Ovary (tissue), 9 donors: ENCODE measurements around the gene PPDPF. TPM values are rescaled to one million over a fixed set of nuclear protein-coding genes. Genes with fewer than 3 reads are reported as not detected.

ENCODE experiments used
- DNase-seq, 5 donors: peaks; one replicate each; pipeline ENCODE4 v3.0.0-alpha.2; 2019 to 2020
- H3K27ac ChIP-seq, 2 donors: fragments of 200-600 bp; one replicate each; pipeline versions ENCODE4 v1.5.1 to v1.8.0; 2019 to 2022
- H3K27me3 ChIP-seq: fragments of 200-600 bp; one replicate; pipeline ENCODE4 v1.8.0; 2022
- H3K36me3 ChIP-seq: fragments of 200-600 bp; sonication (generic); one replicate; pipeline ENCODE4 v1.5.1; 2019
- H3K4me1 ChIP-seq: one replicate; pipeline ENCODE4 v1.8.1; 2013; ENCODE audit warnings: mild to moderate bottlenecking, moderate library complexity; ENCODE audit not compliant: insufficient read depth
- H3K4me3 ChIP-seq: fragments of 200-600 bp; sonication (generic); one replicate; pipeline ENCODE4 v1.5.1; 2017
- H3K9me3 ChIP-seq, 2 donors: fragments of 200-600 bp in 1 of 2; sonication (generic) in 1 of 2; one replicate each; pipeline versions ENCODE4 v1.5.1 to v1.8.1; 2013 to 2019; ENCODE audit warnings: mild to moderate bottlenecking in 1 of 2, moderate library complexity in 1 of 2
- CTCF ChIP-seq, 3 donors: fragments of 450-650 bp in 2 of 3; fragments of 200-600 bp in 1 of 3; IDR thresholded peaks; one replicate each; pipeline versions ENCODE4 v1.5.1 to v1.8.0; 2016 to 2022; ENCODE audit warnings: antibody characterized with exemption in 3 of 3, mild to moderate bottlenecking in 1 of 3
- EP300 ChIP-seq: sonication (generic); formaldehyde crosslinking; IDR thresholded peaks from one replicate; pipeline ENCODE4 v1.6.1; 2017; ENCODE audit warnings: antibody characterized with exemption
- POLR2A ChIP-seq: fragments of 450-650 bp; IDR thresholded peaks from one replicate; pipeline ENCODE4 v1.6.1; 2017; ENCODE audit warnings: antibody characterized with exemption, mild to moderate bottlenecking, moderate library complexity
- WGBS, 3 donors: extraction: QIAGEN DNeasy Blood & Tissue Kit in 1 of 3; methylation state at CpG; one replicate each; pipeline versions ENCODE4 v1.1.5 to v1.1.7; 2013 to 2017; 5-methylcytosine and 5-hydroxymethylcytosine counted together
- intact Hi-C, 4 donors: fragments of 100-400 bp; cut with DNase I; formaldehyde crosslinking; loops; one replicate each; pipeline versions ENCODE4 v1.11.0 to v1.15.1; 2022 to 2023
- polyA plus RNA-seq, 2 donors: library from polyadenylated mRNA; stranded (reverse); fragments of 200-250 nt in 1 of 2; fragments of 350-450 nt in 1 of 2; fragmentation: Illumina TruSeq in 1 of 2; extraction: RNeasy Lipid Tissue Mini Kit (QIAGEN cat#74804) in 1 of 2; gene quantifications; one replicate each; pipeline ENCODE4 v1.2.3, GENCODE V29; 2013 to 2014
- total RNA-seq, 7 donors: library from RNA; depleted of rRNA in 2 of 7; stranded (reverse); fragments of >200 nt in 2 of 7; fragmentation: NEBNext Ultra II Directional in 3 of 7; extraction: Animal tissue kit (Norgen Biotek cat#: 25700) in 3 of 7; gene quantifications; one replicate each; pipeline versions ENCODE4 v1.1.0 to v1.2.4, GENCODE V29; 2016 to 2023
- donor health status: DM: no; HTN: no; CAD: no; lungs with moderate emphysema.
- donor health status: DM: no; HTN: no; CAD: no.
- donor health status: Bipolar disorder and iron deficiency.
- donor health status: DM: yes; HTN: yes; CAD: no.
- donor health status: DM: no; HTN: no; CAD: no.
- donor health status: DM: yes; HTN: yes; CAD: no.

PPDPF gene
- total and polyA plus RNA-seq, 9 donors: 4.9 to 315 (median 201) TPM

- Histone ChIP-seq H3K36me3 (no peaks in the 10 kb centered on the region), H3K4me1 (no peaks in the 10 kb centered on the region), H3K4me3 (no peak overlapping the region), H3K27me3 (no peaks in the 10 kb centered on the region), H3K27ac (no peak overlapping the region), H3K9me3 (peaks cover 0 to 26% of the 10 kb centered on the region in 2 donors)
- no peak for TF ChIP-seq EP300
- no peak for TF ChIP-seq POLR2A
- no peak for TF ChIP-seq CTCF (IDR thresholded peaks at IDR 0.05)
- no peak for DNase-seq
- WGBS, 3 donors: 78 to 90% (median 88%) methylated on average over 8 of the region's 8 CpGs
- intact Hi-C loops: no loop called here
These were observed 15.3 kb upstream of the PPDPF start for GRCh38 chr20:63505281-63505680.

- Histone ChIP-seq H3K4me1 (no peaks in the 10 kb centered on the region), H3K4me3 (no peak overlapping the region), H3K36me3 (no peaks in the 10 kb centered on the region), H3K27me3 (no peaks in the 10 kb centered on the region), H3K27ac (no peak overlapping the region), H3K9me3 (peaks cover 0 to 26% of the 10 kb centered on the region in 2 donors)
- intact Hi-C loops: no loop called here
- TF ChIP-seq EP300: no peak
- no peak for TF ChIP-seq CTCF (IDR thresholded peaks at IDR 0.05)
- TF ChIP-seq POLR2A: no peak
- no peak for DNase-seq
- WGBS, 3 donors: 59 to 72% (median 63%) methylated on average over 12 of the region's 12 CpGs
These were observed 14.8 kb upstream of the PPDPF start for GRCh38 chr20:63505723-63506122.

- peak in 1 of 5 donors; percentile 12 for DNase-seq
- H3K27me3 ChIP-seq: no peaks in the 10 kb centered on the region
- 88 to 96% (median 91%) methylated on average over 30 of the region's 30 CpGs for WGBS, 3 donors
- H3K4me1 ChIP-seq: no peaks in the 10 kb centered on the region
- no peaks in the 10 kb centered on the region for H3K36me3 ChIP-seq
- no peak overlapping the region for H3K27ac ChIP-seq
- TF ChIP-seq CTCF (IDR thresholded peaks at IDR 0.05): no peak
- TF ChIP-seq EP300: no peak
- no peak for TF ChIP-seq POLR2A
- intact Hi-C loops: no loop called here
- peaks cover 0 to 26% of the 10 kb centered on the region in 2 donors for H3K9me3 ChIP-seq
- no peak overlapping the region for H3K4me3 ChIP-seq
These were observed 13.4 kb upstream of the PPDPF start for GRCh38 chr20:63507083-63507743.

- Histone ChIP-seq H3K27ac (no peak overlapping the region), H3K9me3 (peaks cover 0 to 26% of the 10 kb centered on the region in 2 donors)
- 81 to 86% (median 84%) methylated on average over 33 of the region's 33 CpGs for WGBS, 3 donors
These were observed 12.3 kb upstream of the PPDPF start for GRCh38 chr20:63508072-63508768.

More at GRCh38 chr20:63508072-63508768, 12.3 kb upstream of the PPDPF start:
- Histone ChIP-seq H3K4me1 (no peaks in the 10 kb centered on the region), H3K36me3 (no peaks in the 10 kb centered on the region), H3K4me3 (no peak overlapping the region), H3K27me3 (no peaks in the 10 kb centered on the region)
- intact Hi-C loops: no loop called here
- no peak for DNase-seq
- no peak for TF ChIP-seq POLR2A
- no peak for TF ChIP-seq EP300
- no peak for TF ChIP-seq CTCF (IDR thresholded peaks at IDR 0.05)
